A673 (cell line): Measurements from ENCODE around the gene WNT7A. TPM values are rescaled to one million over a fixed set of nuclear protein-coding genes. Genes with fewer than 3 reads are reported as not detected.

Source experiments
- BruUV-seq: library from RNA; stranded (reverse); fragments of 400-500 nt; replicated peaks from 2 replicates; lab custom pipeline; 2021; lab: Mats Ljungman, UMichigan
- CTCF ChIA-PET: fragments of 300-600 bp; sonication (Branson Sonifier 250); formaldehyde crosslinking; loops from one replicate; lab custom pipeline; 2022; ENCODE audit warnings: antibody characterized with exemption; lab: Charles Lee
- POLR2A ChIA-PET: fragments of 300-600 bp; sonication (Branson Sonifier 250); formaldehyde crosslinking; loops from one replicate; lab custom pipeline; 2022; ENCODE audit warnings: antibody characterized with exemption; ENCODE audit not compliant: low non-redundant PET; lab: Charles Lee
- DNase-seq: peaks from one replicate; pipeline ENCODE4 v3.0.0-alpha.2; 2015; ENCODE audit warnings: low spot score
- H3K27ac ChIP-seq: fragments of 200-600 bp; sonication (generic); 2 replicates; pipeline ENCODE4 v1.5.1; 2016; ENCODE audit warnings: mixed run types, low read depth, mild to moderate bottlenecking, mixed read lengths, antibody characterized with exemption, low read length; ENCODE audit not compliant: poor library complexity, severe bottlenecking
- H3K27me3 ChIP-seq: fragments of 200-600 bp; sonication (generic); replicated peaks from 2 replicates; pipeline ENCODE4 v1.6.1; 2017; ENCODE audit warnings: mixed run types, low read depth, mild to moderate bottlenecking, mixed read lengths, antibody characterized with exemption, low read length; ENCODE audit not compliant: insufficient read depth, poor library complexity
- H3K36me3 ChIP-seq: fragments of 200-600 bp; sonication (generic); 2 replicates; pipeline ENCODE4 v1.6.1; 2016; ENCODE audit warnings: mixed run types, mild to moderate bottlenecking, mixed read lengths, antibody characterized with exemption, low read length; ENCODE audit not compliant: insufficient read depth, poor library complexity, severe bottlenecking
- H3K4me1 ChIP-seq: fragments of 200-600 bp; sonication (generic); 2 replicates; pipeline ENCODE4 v1.6.1; 2017; ENCODE audit warnings: mixed run types, mild to moderate bottlenecking, mixed read lengths, antibody characterized with exemption, low read length; ENCODE audit not compliant: insufficient read depth, poor library complexity, severe bottlenecking
- H3K4me3 ChIP-seq: fragments of 200-600 bp; sonication (generic); 2 replicates; pipeline ENCODE4 v1.5.1; 2016; ENCODE audit warnings: low read depth, mixed run types, mild to moderate bottlenecking, mixed read lengths, low read length; ENCODE audit not compliant: poor library complexity, severe bottlenecking
- H3K9me3 ChIP-seq: fragments of 200-600 bp; sonication (generic); 2 replicates; pipeline ENCODE4 v1.6.1; 2016; ENCODE audit warnings: mixed run types, low read depth, mild to moderate bottlenecking, mixed read lengths, antibody characterized with exemption, low read length; ENCODE audit not compliant: poor library complexity, severe bottlenecking
- CTCF ChIP-seq: fragments of 300-800, 200-600 bp; sonication (generic); conservative IDR thresholded peaks from 2 replicates; pipeline ENCODE4 v1.5.1; 2017; ENCODE audit warnings: low read depth, mild to moderate bottlenecking, antibody characterized with exemption, low read length, moderate library complexity, mixed read lengths
- EZH2 ChIP-seq: fragments of 200-600 bp; sonication (generic); IDR thresholded peaks from 2 replicates; pipeline ENCODE4 v1.6.1; 2017; ENCODE audit warnings: borderline replicate concordance, low read depth, mild to moderate bottlenecking, mixed read lengths, antibody characterized with exemption, low read length; ENCODE audit not compliant: poor library complexity, severe bottlenecking
- intact Hi-C: fragments of 100-400 bp; cut with micrococcal nuclease; formaldehyde crosslinking; loops from one replicate; pipeline ENCODE4 v1.10.0; 2022; ENCODE audit not compliant: unreplicated experiment
- total RNA-seq: library from RNA; stranded (reverse); gene quantifications from 2 replicates; pipeline ENCODE4 v1.2.3, GENCODE V29; 2021

WNT7A gene
- total RNA-seq, 1 experiment from 2014 or later, result not detected

- ChIA-PET CTCF (no interaction called here), POLR2A (no interaction called here)
- Histone ChIP-seq H3K27me3 (peaks cover 38% of the 10 kb centered on the region), H3K9me3 (peaks cover 4% of the 10 kb centered on the region), H3K27ac (no peak overlapping the region), H3K36me3 (no peaks in the 10 kb centered on the region), H3K4me3 (no peak overlapping the region), H3K4me1 (no peaks in the 10 kb centered on the region)
- intact Hi-C loops, result no loop called here
- BruUV-seq, result no TSS peak
- TF ChIP-seq CTCF (no peak), EZH2 (no peak)
- no peak for DNase-seq
Observed at GRCh38 chr3:13872451-13872850, 7.4 kb downstream of the WNT7A start.

- POLR2A ChIA-PET, result no interaction called here
- Histone ChIP-seq H3K36me3 (no peaks in the 10 kb centered on the region), H3K9me3 (peaks cover 4% of the 10 kb centered on the region), H3K27me3 (peaks cover 31% of the 10 kb centered on the region), H3K4me3 (no peak overlapping the region), H3K27ac (no peak overlapping the region), H3K4me1 (no peaks in the 10 kb centered on the region)
- TF ChIP-seq CTCF, result no peak
- TF ChIP-seq EZH2, result no peak
- DNase-seq, result no peak
- CTCF ChIA-PET, result no interaction called here
- intact Hi-C loops, result no loop called here
- BruUV-seq, result no TSS peak
Observed at GRCh38 chr3:13871791-13872190, 8.1 kb downstream of the WNT7A start.

GRCh38 chr3:13870902-13871301 lies 9.0 kb downstream of the WNT7A start:
- POLR2A ChIA-PET, result no interaction called here
- CTCF ChIA-PET, result no interaction called here
- intact Hi-C loops, result no loop called here

More at GRCh38 chr3:13870902-13871301, 9.0 kb downstream of the WNT7A start:
- TF ChIP-seq EZH2, result no peak
- TF ChIP-seq CTCF, result no peak
- peaks cover 8% of the 10 kb centered on the region for H3K4me1 ChIP-seq
- DNase-seq, result no peak
- H3K4me3 ChIP-seq, result no peak overlapping the region
- no peak overlapping the region for H3K27ac ChIP-seq
- H3K36me3 ChIP-seq, result no peaks in the 10 kb centered on the region
- peaks cover 4% of the 10 kb centered on the region for H3K9me3 ChIP-seq
- no TSS peak for BruUV-seq
- peaks cover 22% of the 10 kb centered on the region for H3K27me3 ChIP-seq
